BJ (cell line): ENCODE data around the gene KIAA0825. TPM values are rescaled to one million over a fixed set of nuclear protein-coding genes. Genes with fewer than 3 reads are reported as not detected.

Source experiments
- CTCF ChIA-PET: fragments of 350-600 bp; formaldehyde crosslinking; extraction: SDS; loops from one replicate; lab custom pipeline; 2021; ENCODE audit warnings: antibody characterized with exemption, inconsistent platforms; lab: Yijun Ruan, JAX
- POLR2A ChIA-PET: fragments of 300-600 bp; sonication (Branson Sonifier 250); formaldehyde crosslinking; extraction: SDS; loops from one replicate; lab custom pipeline; 2021; ENCODE audit warnings: antibody characterized with exemption; lab: Charles Lee
- DNase-seq: peaks from one replicate; pipeline ENCODE4 v3.0.0-alpha.2; 2011; ENCODE audit warnings: low read depth
- H3K27me3 ChIP-seq: 2 replicates; pipeline ENCODE4 v1.6.0; 2011; ENCODE audit warnings: low read length; ENCODE audit not compliant: control insufficient read depth, insufficient read depth
- H3K36me3 ChIP-seq: 2 replicates; pipeline ENCODE4 v1.5.1; 2011; ENCODE audit warnings: low read length; ENCODE audit not compliant: control insufficient read depth, insufficient read depth
- H3K4me3 ChIP-seq: 2 replicates; pipeline ENCODE4 v1.5.1; 2011; ENCODE audit warnings: low read depth, mild to moderate bottlenecking, control low read depth, low read length
- CTCF ChIP-seq: IDR thresholded peaks from 2 replicates; pipeline ENCODE4 v1.5.1; 2011; ENCODE audit warnings: low read depth, mild to moderate bottlenecking, control low read depth, inconsistent platforms, low read length, moderate library complexity; ENCODE audit not compliant: insufficient read depth
- polyA plus RNA-seq: library from polyadenylated mRNA; depleted of rRNA; stranded (reverse); fragments of >200 nt; gene quantifications from 2 replicates; pipeline ENCODE4 v1.2.3, GENCODE V29; 2011

KIAA0825 gene
- polyA plus RNA-seq, 1 experiment, result 0.69 TPM

DNA sequence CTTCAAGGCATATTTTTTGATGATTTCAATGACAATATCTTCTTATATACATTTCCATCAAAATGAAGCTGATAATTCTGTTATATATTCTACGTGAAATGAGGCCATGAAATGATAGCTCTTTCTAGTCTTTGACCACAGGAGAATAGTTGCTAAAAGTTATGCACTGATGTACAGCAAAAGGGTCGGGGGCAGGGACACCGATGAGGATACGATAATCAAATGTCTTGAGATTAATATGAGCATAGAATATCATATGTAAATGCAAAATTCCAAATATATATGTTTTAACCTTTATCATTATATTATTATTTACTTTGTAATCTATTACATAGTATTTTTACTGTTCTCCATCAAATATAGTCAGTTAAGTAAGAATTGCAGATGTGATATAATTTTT lies 264.8 kb downstream of the KIAA0825 start:
- POLR2A ChIA-PET, result no interaction called here
- H3K27me3 ChIP-seq, result no peaks in the 10 kb centered on the region
- H3K36me3 ChIP-seq, result no peaks in the 10 kb centered on the region

GRCh38 chr5:94347130-94347529 lies 271.3 kb downstream of the KIAA0825 start:
- Histone ChIP-seq H3K4me3 (no peak overlapping the region), H3K27me3 (no peaks in the 10 kb centered on the region), H3K36me3 (no peaks in the 10 kb centered on the region)
- TF ChIP-seq CTCF, result no peak
- CTCF ChIA-PET, result no interaction called here
- POLR2A ChIA-PET, result no interaction called here
- no peak for DNase-seq

More for the DNA sequence above, 264.8 kb downstream of the KIAA0825 start:
- no peak for TF ChIP-seq CTCF
- CTCF ChIA-PET, result interaction anchor here (0.6 kb wide), 1 partner anchor 310 kb away, joined by 3 read pairs; no protein-coding TSS in a partner anchor
- H3K4me3 ChIP-seq, result no peak overlapping the region
- no peak for DNase-seq

DNA sequence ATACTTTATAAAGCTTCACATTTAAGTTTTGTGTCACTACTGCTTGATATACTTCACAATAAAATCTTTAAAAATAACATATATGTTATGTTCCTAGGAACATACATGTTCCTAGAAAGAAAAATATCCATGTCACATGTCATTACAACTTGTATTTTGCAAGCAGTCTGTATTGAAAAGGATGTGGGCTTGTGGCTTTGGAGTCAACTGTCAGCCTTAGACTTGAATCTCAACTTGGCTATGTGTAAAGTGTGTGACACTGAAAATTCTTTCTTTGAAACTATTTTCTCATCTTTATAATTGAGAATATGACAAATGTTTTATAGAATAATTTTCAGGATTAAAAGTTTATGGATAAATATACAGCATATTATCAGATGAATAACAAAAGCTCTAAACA lies 273.1 kb downstream of the KIAA0825 start:
- H3K36me3 ChIP-seq, result no peaks in the 10 kb centered on the region
- no peak for DNase-seq
- no peak overlapping the region for H3K4me3 ChIP-seq
- ChIA-PET POLR2A (no interaction called here), CTCF (no interaction called here)
- TF ChIP-seq CTCF, result no peak
- H3K27me3 ChIP-seq, result no peaks in the 10 kb centered on the region

DNA sequence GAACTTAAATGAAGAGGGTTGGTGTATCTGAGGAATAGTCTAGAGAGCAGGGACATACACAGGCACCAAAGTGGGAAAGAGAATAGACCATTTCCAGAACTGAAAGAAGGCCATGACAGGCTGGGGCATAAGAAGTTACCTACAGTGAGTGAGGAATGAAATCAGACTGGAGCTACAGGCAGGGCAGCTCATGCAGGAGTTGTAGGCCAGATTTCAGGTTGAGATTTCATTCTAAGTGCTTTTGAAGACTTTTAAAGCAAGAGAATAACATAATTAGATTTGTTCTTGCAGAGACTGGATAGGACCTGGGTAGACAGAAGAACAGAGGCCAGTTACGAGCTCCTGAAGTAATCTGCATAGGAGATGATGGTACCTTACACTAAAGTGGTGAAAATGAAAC lies 280.8 kb downstream of the KIAA0825 start:
- H3K4me3 ChIP-seq, result no peak overlapping the region
- POLR2A ChIA-PET, result no interaction called here
- no peak for DNase-seq
- CTCF ChIA-PET, result no interaction called here
- no peak for TF ChIP-seq CTCF
- no peaks in the 10 kb centered on the region for H3K27me3 ChIP-seq
- H3K36me3 ChIP-seq, result no peaks in the 10 kb centered on the region

DNA sequence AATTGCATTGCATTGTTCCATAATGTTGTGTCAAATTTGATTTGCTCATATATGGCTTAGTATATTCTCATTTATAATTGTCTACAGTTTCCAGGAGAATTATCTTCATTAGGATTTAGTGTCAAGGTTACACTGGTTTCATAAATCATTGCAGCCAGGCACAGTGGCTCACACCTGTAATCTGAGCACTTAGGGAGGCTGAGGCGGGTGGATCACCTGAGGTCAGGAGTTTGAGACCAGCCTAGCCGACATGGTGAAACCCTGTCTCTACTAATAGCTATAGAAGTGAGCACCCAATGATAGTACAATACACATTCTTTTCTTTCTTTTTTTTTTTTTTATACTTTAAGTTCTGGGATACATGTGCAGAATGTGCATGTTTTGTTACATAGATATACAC lies 282.5 kb downstream of the KIAA0825 start:
- CTCF ChIA-PET, result interaction anchor here (0.5 kb wide), 1 partner anchor 717 kb away, joined by 3 read pairs; no protein-coding TSS in a partner anchor

More for the DNA sequence above, 282.5 kb downstream of the KIAA0825 start:
- POLR2A ChIA-PET, result no interaction called here
- H3K36me3 ChIP-seq, result no peaks in the 10 kb centered on the region
- no peaks in the 10 kb centered on the region for H3K27me3 ChIP-seq
- DNase-seq, result no peak
- no peak for TF ChIP-seq CTCF
- H3K4me3 ChIP-seq, result no peak overlapping the region
